ENCODE data around the gene EXOSC10.
A peak's percentile ranks its signal among the peaks of the same experiment; 100 is the strongest.
"Not testable (repeated sequence)": the region's sequence is repeated elsewhere in the genome, so short reads cannot be mapped to it uniquely, and the experiment has no call there.

Gene EXOSC10

GRCh38 chr1:11039351-11040104 lies 60.1 kb downstream of the EXOSC10 start:
- no peak overlapping the region for H3K4me3 ChIP-seq (ENCODE audit: control insufficient read depth, low read depth, low read length)
- no peak for TF ChIP-seq CTCF (conservative IDR thresholded peaks at IDR 0.05; ENCODE audit: control insufficient read depth, insufficient read depth, low read depth, low read length)
- no peak for DNase-seq (ENCODE audit: low read depth)

- peak; percentile 99 for TF ChIP-seq CTCF (conservative IDR thresholded peaks at IDR 0.05; ENCODE audit: control insufficient read depth, insufficient read depth, low read depth, low read length)
- peak; percentile 83 for DNase-seq (ENCODE audit: low read depth)
- H3K4me3 ChIP-seq (ENCODE audit: control insufficient read depth, low read depth, low read length): no peak overlapping the region
Measured at GRCh38 chr1:11037740-11038182, 61.9 kb downstream of the EXOSC10 start.

GRCh38 chr1:11037019-11037739 lies 62.5 kb downstream of the EXOSC10 start:
- DNase-seq (ENCODE audit: low read depth); H3K4me3 ChIP-seq (ENCODE audit: control insufficient read depth, low read depth, low read length): not testable (repeated sequence)

- TF ChIP-seq CTCF (conservative IDR thresholded peaks at IDR 0.05; ENCODE audit: control insufficient read depth, insufficient read depth, low read depth, low read length): no peak
- H3K4me3 ChIP-seq (ENCODE audit: control insufficient read depth, low read depth, low read length): no peak overlapping the region
- DNase-seq (ENCODE audit: low read depth): no peak
Measured at GRCh38 chr1:11031624-11032262, 67.9 kb downstream of the EXOSC10 start.

- H3K4me3 ChIP-seq (ENCODE audit: control insufficient read depth, low read depth, low read length): no peak overlapping the region
- no peak for DNase-seq (ENCODE audit: low read depth)
- no peak for TF ChIP-seq CTCF (conservative IDR thresholded peaks at IDR 0.05; ENCODE audit: control insufficient read depth, insufficient read depth, low read depth, low read length)
Measured at GRCh38 chr1:11030865-11031264, 68.8 kb downstream of the EXOSC10 start.

GRCh38 chr1:11028018-11028417 lies 71.7 kb downstream of the EXOSC10 start:
- no peak for DNase-seq (ENCODE audit: low read depth)
- no peak for TF ChIP-seq CTCF (conservative IDR thresholded peaks at IDR 0.05; ENCODE audit: control insufficient read depth, insufficient read depth, low read depth, low read length)

GRCh38 chr1:11027316-11027715 lies 72.4 kb downstream of the EXOSC10 start:
- H3K4me3 ChIP-seq (ENCODE audit: control insufficient read depth, low read depth, low read length): no peak overlapping the region
- no peak for TF ChIP-seq CTCF (conservative IDR thresholded peaks at IDR 0.05; ENCODE audit: control insufficient read depth, insufficient read depth, low read depth, low read length)
- no peak for DNase-seq (ENCODE audit: low read depth)

More at GRCh38 chr1:11028018-11028417, 71.7 kb downstream of the EXOSC10 start:
- H3K4me3 ChIP-seq (ENCODE audit: control insufficient read depth, low read depth, low read length): no peak overlapping the region

Data from fibroblast of mammary gland (primary cell).